ENCODE results near the gene NPS. TPM values are rescaled to one million over a fixed set of nuclear protein-coding genes. Genes with fewer than 3 reads are reported as not detected.
A peak's percentile ranks its signal among the peaks of the same experiment; 100 is the strongest.

NPS gene
- total RNA-seq, 1 experiment from 2014 or later, result not detected

DNA sequence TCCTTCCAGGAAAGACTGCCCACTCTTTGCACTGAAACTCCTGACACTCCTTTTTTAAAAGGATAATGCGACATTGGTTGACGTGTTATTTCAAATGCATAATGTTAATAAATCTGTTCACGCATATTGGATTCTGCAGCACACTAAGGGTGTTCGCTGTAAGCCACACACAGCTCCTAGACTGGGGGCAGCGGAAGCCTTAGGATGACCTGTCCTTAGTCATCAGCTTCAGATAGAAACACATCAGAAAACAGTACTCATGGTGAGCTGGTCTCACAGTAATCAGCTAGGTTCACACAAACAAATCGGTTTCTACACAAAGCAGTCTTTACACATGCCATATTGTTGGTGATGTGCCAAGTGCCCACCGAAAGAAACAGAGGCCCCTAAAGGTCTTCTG is 4.3 kb downstream of the NPS start (continued):
- TF ChIP-seq, protein P1, sequence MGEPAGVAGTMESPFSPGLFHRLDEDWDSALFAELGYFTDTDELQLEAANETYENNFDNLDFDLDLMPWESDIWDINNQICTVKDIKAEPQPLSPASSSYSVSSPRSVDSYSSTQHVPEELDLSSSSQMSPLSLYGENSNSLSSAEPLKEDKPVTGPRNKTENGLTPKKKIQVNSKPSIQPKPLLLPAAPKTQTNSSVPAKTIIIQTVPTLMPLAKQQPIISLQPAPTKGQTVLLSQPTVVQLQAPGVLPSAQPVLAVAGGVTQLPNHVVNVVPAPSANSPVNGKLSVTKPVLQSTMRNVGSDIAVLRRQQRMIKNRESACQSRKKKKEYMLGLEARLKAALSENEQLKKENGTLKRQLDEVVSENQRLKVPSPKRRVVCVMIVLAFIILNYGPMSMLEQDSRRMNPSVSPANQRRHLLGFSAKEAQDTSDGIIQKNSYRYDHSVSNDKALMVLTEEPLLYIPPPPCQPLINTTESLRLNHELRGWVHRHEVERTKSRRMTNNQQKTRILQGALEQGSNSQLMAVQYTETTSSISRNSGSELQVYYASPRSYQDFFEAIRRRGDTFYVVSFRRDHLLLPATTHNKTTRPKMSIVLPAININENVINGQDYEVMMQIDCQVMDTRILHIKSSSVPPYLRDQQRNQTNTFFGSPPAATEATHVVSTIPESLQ (CRISPR knock-in tag; IDR thresholded peaks at IDR 0.05), result no peak
- TF ChIP-seq TEAD4 (CRISPR knock-in tag; IDR thresholded peaks at IDR 0.05) (no peak), ZNF425 (CRISPR knock-in tag; conservative IDR thresholded peaks at IDR 0.05) (no peak)

GRCh38 chr10:127556916-127557315 is 7.8 kb downstream of the NPS start:
- ATAC-seq, result peak; percentile 94
- Mint-ChIP-seq H3K9me3 (peaks cover 22% of the 10 kb centered on the region), H3K4me3 (no peak overlapping the region), H3K36me3 (no peaks in the 10 kb centered on the region), H3K4me1 (peaks cover 3% of the 10 kb centered on the region; the same call in 1 of the 2 replicates), H3K27ac (no peak overlapping the region), H3K27me3 (ENCODE audit: low read depth) (peaks cover 4% of the 10 kb centered on the region; the same call in 1 of the 2 replicates)
- DNase-seq (ENCODE audit: low spot score), result peak; percentile 81
- CTCF ChIA-PET, result no interaction called here
- POLR2A ChIA-PET, result no interaction called here
- TF ChIP-seq NFYB (CRISPR knock-in tag; conservative IDR thresholded peaks at IDR 0.05; ENCODE audit: low read depth) (no peak), OVOL2 (CRISPR knock-in tag; IDR thresholded peaks at IDR 0.05; ENCODE audit: borderline replicate concordance) (no peak), ZNF396 (CRISPR knock-in tag; IDR thresholded peaks at IDR 0.05; ENCODE audit: borderline replicate concordance) (no peak), ZNF671 (CRISPR knock-in tag; IDR thresholded peaks at IDR 0.05) (no peak), ESRRA (CRISPR knock-in tag; IDR thresholded peaks at IDR 0.05; ENCODE audit: borderline replicate concordance) (0 out of 2 replicates have a peak, but pooled peaks have one; percentile 53), ZNF281 (CRISPR knock-in tag; IDR thresholded peaks at IDR 0.05) (0 out of 2 replicates have a peak, but pooled peaks have one; percentile 33), JAZF1 (CRISPR knock-in tag; IDR thresholded peaks at IDR 0.05) (no peak), PRRX2 (CRISPR knock-in tag; IDR thresholded peaks at IDR 0.05) (no peak), RELA (CRISPR knock-in tag; IDR thresholded peaks at IDR 0.05; ENCODE audit: borderline replicate concordance) (no peak), ZNF317 (CRISPR knock-in tag; IDR thresholded peaks at IDR 0.05; ENCODE audit: borderline replicate concordance, low read depth) (no peak), GABPB1 (CRISPR knock-in tag; IDR thresholded peaks at IDR 0.05) (no peak), SP1 (CRISPR knock-in tag; conservative IDR thresholded peaks at IDR 0.05) (peak; percentile 40; the same call in 1 of the 2 replicates), MYBL2 (CRISPR knock-in tag; IDR thresholded peaks at IDR 0.05) (0 out of 2 replicates have a peak, but pooled peaks have one; percentile 35), JUN (CRISPR knock-in tag; IDR thresholded peaks at IDR 0.05) (peak; percentile 88), TP53 (CRISPR knock-in tag; IDR thresholded peaks at IDR 0.05) (0 out of 2 replicates have a peak, but pooled peaks have one; percentile 54), ZNF232 (CRISPR knock-in tag; IDR thresholded peaks at IDR 0.05) (peak; percentile 89; the same call in 1 of the 2 replicates), GRHL2 (CRISPR knock-in tag; IDR thresholded peaks at IDR 0.05; ENCODE audit: insufficient replicate concordance, severe bottlenecking) (no peak), ATF2 (CRISPR knock-in tag; IDR thresholded peaks at IDR 0.05; ENCODE audit: borderline replicate concordance, low read depth) (no peak), ZNF219 (CRISPR knock-in tag; IDR thresholded peaks at IDR 0.05; ENCODE audit: borderline replicate concordance) (no peak), E2F4 (CRISPR knock-in tag; IDR thresholded peaks at IDR 0.05; ENCODE audit: borderline replicate concordance, low read depth) (no peak), NFE2L1 (CRISPR knock-in tag; IDR thresholded peaks at IDR 0.05) (peak; percentile 78; the same call in 1 of the 2 replicates), CREB1 (CRISPR knock-in tag; IDR thresholded peaks at IDR 0.05) (no peak), TEAD1 (CRISPR knock-in tag; IDR thresholded peaks at IDR 0.05) (peak; percentile 81), IRF1 (CRISPR knock-in tag; IDR thresholded peaks at IDR 0.05) (no peak)
- TF ChIP-seq, protein P2, sequence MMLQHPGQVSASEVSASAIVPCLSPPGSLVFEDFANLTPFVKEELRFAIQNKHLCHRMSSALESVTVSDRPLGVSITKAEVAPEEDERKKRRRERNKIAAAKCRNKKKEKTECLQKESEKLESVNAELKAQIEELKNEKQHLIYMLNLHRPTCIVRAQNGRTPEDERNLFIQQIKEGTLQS (CRISPR knock-in tag; conservative IDR thresholded peaks at IDR 0.05), result no peak

Data from WTC11 (cell line).